ENCODE measurements around the gene LSG1. TPM values are rescaled to one million over a fixed set of nuclear protein-coding genes. Genes with fewer than 3 reads are reported as not detected.

LSG1 gene
- total and polyA plus RNA-seq, 9 donors, result 26.8 to 46.6 (median 31.5) TPM

GRCh38 chr3:194604126-194604525, 67.9 kb downstream of the LSG1 start:
- no peaks in the 10 kb centered on the region for H3K9me3 ChIP-seq
- H3K27ac ChIP-seq, result no peak overlapping the region
- H3K4me3 ChIP-seq, result no peak overlapping the region
- intact Hi-C loops (cut with DNase I), result no loop called here
- no peaks in the 10 kb centered on the region for H3K4me1 ChIP-seq (ENCODE audit: insufficient read depth)
- TF ChIP-seq CTCF (IDR thresholded peaks at IDR 0.05) (no peak), POLR2A (IDR thresholded peaks at IDR 0.05) (no peak), EP300 (IDR thresholded peaks at IDR 0.05) (no peak)
- H3K27me3 ChIP-seq, result no peaks in the 10 kb centered on the region
- 91 to 93% (median 92%) methylated on average over 20 to 22 of the region's 22 CpGs for WGBS, 3 donors
- no peak for DNase-seq
- H3K36me3 ChIP-seq, result no peaks in the 10 kb centered on the region

- Histone ChIP-seq H3K4me1 (ENCODE audit: insufficient read depth) (no peaks in the 10 kb centered on the region), H3K36me3 (no peaks in the 10 kb centered on the region), H3K4me3 (no peak overlapping the region), H3K27ac (no peak overlapping the region), H3K27me3 (no peaks in the 10 kb centered on the region), H3K9me3 (no peaks in the 10 kb centered on the region)
- intact Hi-C loops (cut with DNase I), result no loop called here
- WGBS, 3 donors, result 41 to 57% (median 52%) methylated on average over 10 of the region's 10 CpGs
- no peak for DNase-seq
- TF ChIP-seq EP300 (IDR thresholded peaks at IDR 0.05) (no peak), CTCF (IDR thresholded peaks at IDR 0.05) (no peak), POLR2A (IDR thresholded peaks at IDR 0.05) (no peak)
Observed at GRCh38 chr3:194602669-194603171, 69.3 kb downstream of the LSG1 start.

- intact Hi-C loops (cut with DNase I), result loop anchor here in 3 of 4 donors (5.0 to 10.0 kb wide), 4 partner anchors 124 to 264 kb away; no protein-coding TSS in a partner anchor
- Histone ChIP-seq H3K9me3 (no peaks in the 10 kb centered on the region), H3K36me3 (no peaks in the 10 kb centered on the region), H3K27ac (no peak overlapping the region), H3K27me3 (no peaks in the 10 kb centered on the region), H3K4me3 (no peak overlapping the region), H3K4me1 (ENCODE audit: insufficient read depth) (no peaks in the 10 kb centered on the region)
- no peak for TF ChIP-seq CTCF (IDR thresholded peaks at IDR 0.05)
- no peak for TF ChIP-seq EP300 (IDR thresholded peaks at IDR 0.05)
- no peak for TF ChIP-seq POLR2A (IDR thresholded peaks at IDR 0.05)
- 84 to 86% (median 84%) methylated on average over 25 of the region's 25 CpGs for WGBS, 3 donors
- DNase-seq, result no peak
Observed at GRCh38 chr3:194598771-194599557, 73.0 kb downstream of the LSG1 start.

GRCh38 chr3:194596906-194597305, 75.1 kb downstream of the LSG1 start:
- WGBS, 3 donors, result 71 to 78% (median 72%) methylated on average over 5 of the region's 5 CpGs
- no peak for DNase-seq
- TF ChIP-seq POLR2A (IDR thresholded peaks at IDR 0.05), result no peak
- TF ChIP-seq CTCF (IDR thresholded peaks at IDR 0.05), result no peak
- TF ChIP-seq EP300 (IDR thresholded peaks at IDR 0.05), result no peak
- H3K4me3 ChIP-seq, result no peak overlapping the region
- H3K27ac ChIP-seq, result no peak overlapping the region
- H3K27me3 ChIP-seq, result no peaks in the 10 kb centered on the region
- H3K9me3 ChIP-seq, result no peaks in the 10 kb centered on the region
- intact Hi-C loops (cut with DNase I), result loop anchor here in 3 of 4 donors (5.0 to 10.0 kb wide), 4 partner anchors 122 to 262 kb away; no protein-coding TSS in a partner anchor
- no peaks in the 10 kb centered on the region for H3K4me1 ChIP-seq (ENCODE audit: insufficient read depth)
- no peaks in the 10 kb centered on the region for H3K36me3 ChIP-seq
